ENCODE data around the gene NDUFA3.

DNA sequence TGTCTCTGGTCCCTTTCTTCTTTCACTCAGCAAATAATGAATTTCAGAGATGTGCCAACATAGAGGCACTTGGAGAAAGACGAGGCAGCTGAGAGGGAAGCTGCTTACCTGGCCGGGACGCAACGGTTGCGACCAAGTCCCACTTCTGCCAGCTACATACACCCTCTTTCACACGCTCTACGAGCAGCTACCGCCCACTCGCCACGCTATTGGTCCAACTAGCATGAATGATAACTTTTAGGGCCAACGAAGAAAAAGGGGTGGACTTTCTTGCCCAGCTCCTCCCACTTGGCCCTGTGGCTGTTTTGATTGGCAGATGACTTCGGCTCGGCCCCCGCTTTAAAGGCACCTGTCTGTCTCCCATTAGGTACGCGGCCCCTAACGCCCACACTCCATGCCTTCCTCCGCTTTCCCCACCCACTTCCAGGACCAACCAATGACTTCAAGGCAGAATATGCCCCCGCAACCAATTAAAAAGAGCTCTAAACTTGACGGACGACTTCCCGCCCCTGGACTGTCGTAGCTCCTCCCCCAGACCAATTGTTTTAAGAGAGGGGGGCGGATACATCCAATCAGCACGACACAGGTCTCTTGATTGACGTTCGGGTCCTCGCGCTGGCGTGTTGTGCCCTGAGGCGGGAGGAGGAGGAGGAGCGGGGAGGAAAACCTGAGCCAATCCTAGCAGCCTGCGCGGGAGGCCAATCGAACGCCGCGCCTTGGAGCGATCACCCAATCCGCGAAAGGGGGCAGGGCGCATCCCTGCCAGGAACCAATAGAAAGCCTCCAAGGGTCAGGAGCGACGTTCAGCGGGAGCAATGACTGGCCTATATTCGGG lies 34.4 kb downstream of the NDUFA3 start:
- TF ChIP-seq, protein P1, sequence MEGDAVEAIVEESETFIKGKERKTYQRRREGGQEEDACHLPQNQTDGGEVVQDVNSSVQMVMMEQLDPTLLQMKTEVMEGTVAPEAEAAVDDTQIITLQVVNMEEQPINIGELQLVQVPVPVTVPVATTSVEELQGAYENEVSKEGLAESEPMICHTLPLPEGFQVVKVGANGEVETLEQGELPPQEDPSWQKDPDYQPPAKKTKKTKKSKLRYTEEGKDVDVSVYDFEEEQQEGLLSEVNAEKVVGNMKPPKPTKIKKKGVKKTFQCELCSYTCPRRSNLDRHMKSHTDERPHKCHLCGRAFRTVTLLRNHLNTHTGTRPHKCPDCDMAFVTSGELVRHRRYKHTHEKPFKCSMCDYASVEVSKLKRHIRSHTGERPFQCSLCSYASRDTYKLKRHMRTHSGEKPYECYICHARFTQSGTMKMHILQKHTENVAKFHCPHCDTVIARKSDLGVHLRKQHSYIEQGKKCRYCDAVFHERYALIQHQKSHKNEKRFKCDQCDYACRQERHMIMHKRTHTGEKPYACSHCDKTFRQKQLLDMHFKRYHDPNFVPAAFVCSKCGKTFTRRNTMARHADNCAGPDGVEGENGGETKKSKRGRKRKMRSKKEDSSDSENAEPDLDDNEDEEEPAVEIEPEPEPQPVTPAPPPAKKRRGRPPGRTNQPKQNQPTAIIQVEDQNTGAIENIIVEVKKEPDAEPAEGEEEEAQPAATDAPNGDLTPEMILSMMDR (IDR thresholded peaks at IDR 0.05; ENCODE audit: low read depth, low read length, poor library complexity, severe bottlenecking) = no peak
- no peak for TF ChIP-seq EZH2phosphoT487 (IDR thresholded peaks at IDR 0.05; ENCODE audit: borderline replicate concordance, low read length)

All from DOHH2 (cell line).